Measurements from ENCODE around the gene PWWP2B.

The PWWP2B gene

GRCh38 chr10:132363921-132364593, 32.9 kb upstream of the PWWP2B start:
- POLR2A ChIA-PET: no interaction called here
- TF ChIP-seq TARDBP (IDR thresholded peaks at IDR 0.05): no peak
- TF ChIP-seq ZNF384 (IDR thresholded peaks at IDR 0.05): no peak
- no peak for TF ChIP-seq BHLHE40 (IDR thresholded peaks at IDR 0.05; ENCODE audit: borderline replicate concordance)
- TF ChIP-seq ARNT (IDR thresholded peaks at IDR 0.05): no peak
- TF ChIP-seq FOXA1 (IDR thresholded peaks at IDR 0.05): no peak
- no peak for TF ChIP-seq HDGF (IDR thresholded peaks at IDR 0.05; ENCODE audit: borderline replicate concordance)
- no peak for TF ChIP-seq CTBP1 (IDR thresholded peaks at IDR 0.05; ENCODE audit: borderline replicate concordance)
- no peak for TF ChIP-seq LEF1 (IDR thresholded peaks at IDR 0.05; ENCODE audit: borderline replicate concordance)
- CTCF ChIA-PET: no interaction called here
- no peak for DNase-seq (ENCODE audit: extremely low spot score)

GRCh38 chr10:132364594-132364970, 32.4 kb upstream of the PWWP2B start:
- no peak for DNase-seq (ENCODE audit: extremely low spot score)
- no peak for TF ChIP-seq FOXA1 (IDR thresholded peaks at IDR 0.05)
- TF ChIP-seq L3MBTL2 (conservative IDR thresholded peaks at IDR 0.05): no peak
- TF ChIP-seq ELF4 (IDR thresholded peaks at IDR 0.05): no peak
- no peak for TF ChIP-seq FOXK2 (IDR thresholded peaks at IDR 0.05)
- TF ChIP-seq BHLHE40 (IDR thresholded peaks at IDR 0.05; ENCODE audit: borderline replicate concordance): no peak
- TF ChIP-seq ZNF384 (IDR thresholded peaks at IDR 0.05): no peak
- TF ChIP-seq SUZ12 (IDR thresholded peaks at IDR 0.05): no peak
- no peak for TF ChIP-seq SP1 (IDR thresholded peaks at IDR 0.05)
- no peak for TF ChIP-seq TARDBP (IDR thresholded peaks at IDR 0.05)
- TF ChIP-seq ARNT (IDR thresholded peaks at IDR 0.05): no peak
- no peak for TF ChIP-seq PKNOX1 (IDR thresholded peaks at IDR 0.05)
- TF ChIP-seq LEF1 (IDR thresholded peaks at IDR 0.05; ENCODE audit: borderline replicate concordance): no peak
- ChIA-PET CTCF (no interaction called here), POLR2A (no interaction called here)

GRCh38 chr10:132365102-132365501, 31.9 kb upstream of the PWWP2B start:
- TF ChIP-seq BHLHE40 (IDR thresholded peaks at IDR 0.05; ENCODE audit: borderline replicate concordance) (no peak), FOXK2 (IDR thresholded peaks at IDR 0.05) (no peak), ARNT (IDR thresholded peaks at IDR 0.05) (no peak), HDGF (IDR thresholded peaks at IDR 0.05; ENCODE audit: borderline replicate concordance) (no peak), NFRKB (IDR thresholded peaks at IDR 0.05) (no peak), PKNOX1 (IDR thresholded peaks at IDR 0.05) (no peak), ELF4 (IDR thresholded peaks at IDR 0.05) (no peak), FOXA1 (IDR thresholded peaks at IDR 0.05) (no peak), SUZ12 (IDR thresholded peaks at IDR 0.05) (no peak)
- ChIA-PET CTCF (no interaction called here), POLR2A (no interaction called here)
- no peak for DNase-seq (ENCODE audit: extremely low spot score)

GRCh38 chr10:132366006-132366405, 31.0 kb upstream of the PWWP2B start:
- ChIA-PET CTCF (no interaction called here), POLR2A (no interaction called here)

GRCh38 chr10:132366499-132366898, 30.5 kb upstream of the PWWP2B start:
- CTCF ChIA-PET: no interaction called here
- POLR2A ChIA-PET: no interaction called here
- TF ChIP-seq BHLHE40 (IDR thresholded peaks at IDR 0.05; ENCODE audit: borderline replicate concordance): no peak
- TF ChIP-seq TARDBP (IDR thresholded peaks at IDR 0.05): no peak
- TF ChIP-seq ELF4 (IDR thresholded peaks at IDR 0.05): no peak
- no peak for TF ChIP-seq L3MBTL2 (conservative IDR thresholded peaks at IDR 0.05)
- no peak for TF ChIP-seq FOXA1 (IDR thresholded peaks at IDR 0.05)
- TF ChIP-seq ARNT (IDR thresholded peaks at IDR 0.05): no peak
- no peak for TF ChIP-seq CTBP1 (IDR thresholded peaks at IDR 0.05; ENCODE audit: borderline replicate concordance)
- TF ChIP-seq PKNOX1 (IDR thresholded peaks at IDR 0.05): no peak
- TF ChIP-seq SUZ12 (IDR thresholded peaks at IDR 0.05): no peak
- no peak for TF ChIP-seq FOXM1 (IDR thresholded peaks at IDR 0.05; ENCODE audit: borderline replicate concordance)
- no peak for TF ChIP-seq ZNF384 (IDR thresholded peaks at IDR 0.05)
- no peak for TF ChIP-seq HDGF (IDR thresholded peaks at IDR 0.05; ENCODE audit: borderline replicate concordance)
- no peak for TF ChIP-seq FOXK2 (IDR thresholded peaks at IDR 0.05)
- no peak for TF ChIP-seq SP1 (IDR thresholded peaks at IDR 0.05)
- no peak for TF ChIP-seq LEF1 (IDR thresholded peaks at IDR 0.05; ENCODE audit: borderline replicate concordance)
- TF ChIP-seq NFRKB (IDR thresholded peaks at IDR 0.05): no peak
- no peak for DNase-seq (ENCODE audit: extremely low spot score)

More at GRCh38 chr10:132366006-132366405, 31.0 kb upstream of the PWWP2B start:
- TF ChIP-seq ELF4 (IDR thresholded peaks at IDR 0.05): no peak
- TF ChIP-seq CTBP1 (IDR thresholded peaks at IDR 0.05; ENCODE audit: borderline replicate concordance): no peak
- no peak for TF ChIP-seq HDGF (IDR thresholded peaks at IDR 0.05; ENCODE audit: borderline replicate concordance)
- TF ChIP-seq TARDBP (IDR thresholded peaks at IDR 0.05): no peak
- TF ChIP-seq FOXA1 (IDR thresholded peaks at IDR 0.05): no peak
- TF ChIP-seq SUZ12 (IDR thresholded peaks at IDR 0.05): no peak
- TF ChIP-seq ARNT (IDR thresholded peaks at IDR 0.05): no peak
- no peak for DNase-seq (ENCODE audit: extremely low spot score)

- CTCF ChIA-PET: no interaction called here
- DNase-seq (ENCODE audit: extremely low spot score): no peak
- POLR2A ChIA-PET: no interaction called here
- no peak for TF ChIP-seq FOXA1 (IDR thresholded peaks at IDR 0.05)
- TF ChIP-seq LEF1 (IDR thresholded peaks at IDR 0.05; ENCODE audit: borderline replicate concordance): no peak
- TF ChIP-seq NFRKB (IDR thresholded peaks at IDR 0.05): no peak
- no peak for TF ChIP-seq L3MBTL2 (conservative IDR thresholded peaks at IDR 0.05)
- no peak for TF ChIP-seq FOXM1 (IDR thresholded peaks at IDR 0.05; ENCODE audit: borderline replicate concordance)
Measured at GRCh38 chr10:132368391-132368790, 28.6 kb upstream of the PWWP2B start.

All from HEK293T (cell line).